GM18520 (cell line): ENCODE results near the gene PTPRT.

Experiments
- ATAC-seq: cut with Tn5 transposase; IDR thresholded peaks from one replicate; pipeline ENCODE4 v1.9.1; 2021; ENCODE audit not compliant: unreplicated experiment

PTPRT gene

GRCh38 chr20:43028470-43028869 lies 161.2 kb downstream of the PTPRT start:
- no peak for ATAC-seq

GRCh38 chr20:43023836-43024235 lies 165.9 kb downstream of the PTPRT start:
- ATAC-seq: no peak

- ATAC-seq: no peak
Measured at GRCh38 chr20:43022568-43022967, 167.1 kb downstream of the PTPRT start.

GRCh38 chr20:43022081-43022480 lies 167.6 kb downstream of the PTPRT start:
- no peak for ATAC-seq

- ATAC-seq: no peak
Measured at GRCh38 chr20:43017241-43018030, 172.3 kb downstream of the PTPRT start.

- ATAC-seq: no peak
Measured at GRCh38 chr20:43016257-43016656, 173.4 kb downstream of the PTPRT start.

GRCh38 chr20:43015566-43015965 lies 174.1 kb downstream of the PTPRT start:
- ATAC-seq: no peak

GRCh38 chr20:43014206-43014605 lies 175.5 kb downstream of the PTPRT start:
- ATAC-seq: no peak

GRCh38 chr20:43011491-43011890 lies 178.2 kb downstream of the PTPRT start:
- no peak for ATAC-seq

GRCh38 chr20:43009532-43009931 lies 180.2 kb downstream of the PTPRT start:
- no peak for ATAC-seq

GRCh38 chr20:43007525-43007924 lies 182.2 kb downstream of the PTPRT start:
- ATAC-seq: no peak

- ATAC-seq: no peak
Measured at GRCh38 chr20:43006651-43007375, 182.9 kb downstream of the PTPRT start.

GRCh38 chr20:43003318-43003944 lies 186.3 kb downstream of the PTPRT start:
- ATAC-seq: no peak

GRCh38 chr20:42996141-42996540 lies 193.6 kb downstream of the PTPRT start:
- ATAC-seq: no peak

- ATAC-seq: no peak
Measured at GRCh38 chr20:42988319-42988718, 201.4 kb downstream of the PTPRT start.

- no peak for ATAC-seq
Measured at GRCh38 chr20:42987376-42988114, 202.2 kb downstream of the PTPRT start.

GRCh38 chr20:42986143-42986773 lies 203.4 kb downstream of the PTPRT start:
- ATAC-seq: no peak

GRCh38 chr20:42985628-42986027 lies 204.1 kb downstream of the PTPRT start:
- no peak for ATAC-seq

- no peak for ATAC-seq
Measured at GRCh38 chr20:42982218-42982617, 207.5 kb downstream of the PTPRT start.

GRCh38 chr20:42981253-42981652 lies 208.5 kb downstream of the PTPRT start:
- no peak for ATAC-seq

GRCh38 chr20:42979720-42980119 lies 210.0 kb downstream of the PTPRT start:
- no peak for ATAC-seq
